HepG2 (cell line): ENCODE data around the gene RNASE11. TPM values are rescaled to one million over a fixed set of nuclear protein-coding genes. Genes with fewer than 3 reads are reported as not detected.

Source experiments
- ARNTL ChIP-seq: sonication (generic); formaldehyde crosslinking; IDR thresholded peaks from 2 replicates; pipeline ENCODE4 v1.4.0; 2020; ENCODE audit warnings: mild to moderate bottlenecking, missing genetic modification reagents
- KDM3A ChIP-seq: IDR thresholded peaks from 2 replicates; pipeline ENCODE4 v1.6.1; 2018; ENCODE audit warnings: low read depth, missing compliant biosample characterization
- NFYC ChIP-seq: IDR thresholded peaks from 2 replicates; pipeline ENCODE4 v1.6.1; 2016; ENCODE audit warnings: missing genetic modification reagents, missing compliant biosample characterization
- NR1H2 ChIP-seq: sonication (generic); formaldehyde crosslinking; IDR thresholded peaks from 2 replicates; pipeline ENCODE4 v1.8.1; 2022; ENCODE audit warnings: low read depth, missing genetic modification reagents, borderline replicate concordance
- ZBTB38 ChIP-seq: sonication (generic); formaldehyde crosslinking; IDR thresholded peaks from 2 replicates; pipeline ENCODE4 v1.5.1; 2020; ENCODE audit warnings: mild to moderate bottlenecking, missing genetic modification reagents
- ZFP82 ChIP-seq: sonication (generic); formaldehyde crosslinking; IDR thresholded peaks from 2 replicates; pipeline ENCODE4 v1.5.1; 2020; ENCODE audit warnings: mild to moderate bottlenecking, missing genetic modification reagents, borderline replicate concordance
- ZNF142 ChIP-seq: sonication (generic); formaldehyde crosslinking; IDR thresholded peaks from 2 replicates; pipeline ENCODE4 v1.4.0; 2020; ENCODE audit warnings: missing genetic modification reagents
- ZNF256 ChIP-seq: sonication (generic); formaldehyde crosslinking; conservative IDR thresholded peaks from 2 replicates; pipeline ENCODE4 v1.4.0; 2020; ENCODE audit warnings: missing genetic modification reagents
- ZNF550 ChIP-seq: sonication (generic); formaldehyde crosslinking; IDR thresholded peaks from 2 replicates; pipeline ENCODE4 v1.4.0; 2020; ENCODE audit warnings: mild to moderate bottlenecking, missing genetic modification reagents, borderline replicate concordance
- ZNF567 ChIP-seq: sonication (generic); formaldehyde crosslinking; IDR thresholded peaks from 2 replicates; pipeline ENCODE4 v1.8.1; 2023; ENCODE audit warnings: mild to moderate bottlenecking, missing genetic modification reagents, borderline replicate concordance
- ZNF772 ChIP-seq: sonication (generic); formaldehyde crosslinking; IDR thresholded peaks from 2 replicates; pipeline ENCODE4 v1.5.0; 2020; ENCODE audit warnings: mild to moderate bottlenecking, missing genetic modification reagents
- polyA plus RNA-seq, 8 experiments: library from polyadenylated mRNA; depleted of rRNA in 3 of 8; stranded (reverse) in 7 of 8; unstranded in 1 of 8; fragments of >200 nt; fragmentation: Illumina TruSeq in 4 of 8; extraction: Trizol in 4 of 8; gene quantifications; 2 replicates each; pipeline versions ENCODE4 v1.2.1 to v1.2.3, GENCODE V29; 2011 to 2016; ENCODE audit warnings: low read depth in 4 of 8, missing spikeins in 1 of 8, mixed read lengths in 1 of 8; ENCODE audit not compliant: insufficient read depth in 1 of 8
- total RNA-seq, 5 experiments: library from RNA; depleted of rRNA; stranded (reverse); fragments of >200 nt; fragmentation: Illumina TruSeq; extraction: Trizol; gene quantifications; 2 replicates each; pipeline ENCODE4 v1.2.3, GENCODE V29; 2016; ENCODE audit warnings: low read depth in 1 of 5
- TF ChIP-seq, protein P1 (sequence below): sonication (generic); formaldehyde crosslinking; IDR thresholded peaks from 2 replicates; pipeline ENCODE4 v1.4.0; 2020; ENCODE audit warnings: low read depth, mild to moderate bottlenecking, missing genetic modification reagents
- TF ChIP-seq, protein P2 (sequence below): IDR thresholded peaks from 2 replicates; pipeline ENCODE4 v1.6.1; 2016; ENCODE audit warnings: missing compliant biosample characterization, missing genetic modification reagents, borderline replicate concordance
- TF ChIP-seq, protein P3 (sequence below): sonication (generic); formaldehyde crosslinking; IDR thresholded peaks from 2 replicates; pipeline ENCODE4 v1.4.0; 2020; ENCODE audit warnings: mild to moderate bottlenecking, missing genetic modification reagents
- TF ChIP-seq, protein P4 (sequence below): IDR thresholded peaks from 2 replicates; pipeline ENCODE4 v1.6.1; 2018; ENCODE audit warnings: missing genetic modification reagents, mild to moderate bottlenecking, missing compliant biosample characterization
- TF ChIP-seq, protein P5 (sequence below): sonication (generic); formaldehyde crosslinking; IDR thresholded peaks from 2 replicates; pipeline ENCODE4 v1.5.0; 2020; ENCODE audit warnings: missing genetic modification reagents

The RNASE11 gene
- total and polyA plus RNA-seq, 2 of the 13 experiments (the other 11 are each of a cell fraction or from before 2014, with no cell fraction given), result not detected

DNA sequence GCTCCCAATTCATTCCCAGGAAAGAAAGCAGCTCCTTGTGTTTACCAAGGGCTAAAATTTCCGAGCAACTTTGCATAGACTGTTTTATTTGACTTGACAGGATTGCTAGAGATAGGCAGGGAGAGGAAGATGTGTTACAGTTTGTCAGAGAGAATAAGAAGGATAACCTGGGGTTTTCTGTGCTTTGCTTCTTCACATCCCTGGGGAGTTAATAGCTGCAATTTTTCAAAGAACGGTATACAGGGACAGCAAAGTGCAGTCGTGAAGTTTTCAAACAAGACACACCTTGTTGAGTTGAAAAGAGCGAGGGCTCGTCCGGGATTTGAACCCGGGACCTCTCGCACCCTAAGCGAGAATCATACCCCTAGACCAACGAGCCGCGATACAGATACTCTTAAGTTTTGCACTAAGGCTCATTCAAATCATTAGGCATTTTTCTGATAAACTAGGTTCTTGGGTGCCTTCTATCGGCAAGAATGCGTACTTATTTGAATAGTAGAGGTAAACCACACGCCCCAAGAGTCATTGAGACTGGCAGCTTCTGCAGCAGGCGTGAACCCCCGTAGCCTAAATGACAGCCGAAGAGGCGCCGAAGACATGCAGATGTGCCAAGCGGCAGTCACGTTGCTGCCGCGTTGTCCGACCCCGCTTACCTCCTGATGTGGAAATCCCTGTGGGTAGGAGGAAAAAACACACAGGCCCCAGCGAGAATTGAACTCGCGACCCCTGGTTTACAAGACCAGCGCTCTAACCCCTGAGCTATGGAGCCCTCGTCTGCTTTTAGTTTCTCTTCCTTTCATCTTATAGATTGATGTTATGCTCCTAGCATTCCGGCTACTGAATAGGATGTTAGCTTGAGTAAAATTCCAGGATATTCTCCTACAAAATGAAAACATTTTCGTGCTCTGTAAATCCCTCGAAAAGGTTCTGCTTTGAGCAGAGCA is 25.6 kb upstream of the RNASE11 start (continued):
- TF ChIP-seq, protein P1, sequence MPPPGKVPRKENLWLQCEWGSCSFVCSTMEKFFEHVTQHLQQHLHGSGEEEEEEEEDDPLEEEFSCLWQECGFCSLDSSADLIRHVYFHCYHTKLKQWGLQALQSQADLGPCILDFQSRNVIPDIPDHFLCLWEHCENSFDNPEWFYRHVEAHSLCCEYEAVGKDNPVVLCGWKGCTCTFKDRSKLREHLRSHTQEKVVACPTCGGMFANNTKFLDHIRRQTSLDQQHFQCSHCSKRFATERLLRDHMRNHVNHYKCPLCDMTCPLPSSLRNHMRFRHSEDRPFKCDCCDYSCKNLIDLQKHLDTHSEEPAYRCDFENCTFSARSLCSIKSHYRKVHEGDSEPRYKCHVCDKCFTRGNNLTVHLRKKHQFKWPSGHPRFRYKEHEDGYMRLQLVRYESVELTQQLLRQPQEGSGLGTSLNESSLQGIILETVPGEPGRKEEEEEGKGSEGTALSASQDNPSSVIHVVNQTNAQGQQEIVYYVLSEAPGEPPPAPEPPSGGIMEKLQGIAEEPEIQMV (CRISPR knock-in tag), result no peak
- TF ChIP-seq NR1H2 (CRISPR knock-in tag) (no peak; the same call in 1 of the 2 replicates), ZNF772 (peak; percentile 86), ARNTL (peak; percentile 95), KDM3A (CRISPR knock-in tag) (peak; percentile 71; the same call in 1 of the 2 replicates), ZNF142 (CRISPR knock-in tag) (peak; percentile 83; the same call in 1 of the 2 replicates), ZNF550 (no peak), ZNF567 (CRISPR knock-in tag) (peak; percentile 27; the same call in 1 of the 2 replicates), ZFP82 (CRISPR knock-in tag) (peak; percentile 65; the same call in 1 of the 2 replicates), NFYC (CRISPR knock-in tag) (no peak; the same call in 1 of the 2 replicates), ZBTB38 (peak; percentile 70; the same call in 1 of the 2 replicates), ZNF256 (CRISPR knock-in tag) (0 out of 2 replicates have a peak, but pooled peaks have one; percentile 36)
- TF ChIP-seq, protein P2, sequence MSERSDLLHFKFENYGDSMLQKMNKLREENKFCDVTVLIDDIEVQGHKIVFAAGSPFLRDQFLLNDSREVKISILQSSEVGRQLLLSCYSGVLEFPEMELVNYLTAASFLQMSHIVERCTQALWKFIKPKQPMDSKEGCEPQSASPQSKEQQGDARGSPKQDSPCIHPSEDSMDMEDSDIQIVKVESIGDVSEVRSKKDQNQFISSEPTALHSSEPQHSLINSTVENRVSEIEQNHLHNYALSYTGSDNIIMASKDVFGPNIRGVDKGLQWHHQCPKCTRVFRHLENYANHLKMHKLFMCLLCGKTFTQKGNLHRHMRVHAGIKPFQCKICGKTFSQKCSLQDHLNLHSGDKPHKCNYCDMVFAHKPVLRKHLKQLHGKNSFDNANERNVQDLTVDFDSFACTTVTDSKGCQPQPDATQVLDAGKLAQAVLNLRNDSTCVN (CRISPR knock-in tag), result peak; percentile 50; the same call in 1 of the 2 replicates
- TF ChIP-seq, protein P3, sequence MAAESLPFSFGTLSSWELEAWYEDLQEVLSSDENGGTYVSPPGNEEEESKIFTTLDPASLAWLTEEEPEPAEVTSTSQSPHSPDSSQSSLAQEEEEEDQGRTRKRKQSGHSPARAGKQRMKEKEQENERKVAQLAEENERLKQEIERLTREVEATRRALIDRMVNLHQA (CRISPR knock-in tag), result no peak
- TF ChIP-seq, protein P4, sequence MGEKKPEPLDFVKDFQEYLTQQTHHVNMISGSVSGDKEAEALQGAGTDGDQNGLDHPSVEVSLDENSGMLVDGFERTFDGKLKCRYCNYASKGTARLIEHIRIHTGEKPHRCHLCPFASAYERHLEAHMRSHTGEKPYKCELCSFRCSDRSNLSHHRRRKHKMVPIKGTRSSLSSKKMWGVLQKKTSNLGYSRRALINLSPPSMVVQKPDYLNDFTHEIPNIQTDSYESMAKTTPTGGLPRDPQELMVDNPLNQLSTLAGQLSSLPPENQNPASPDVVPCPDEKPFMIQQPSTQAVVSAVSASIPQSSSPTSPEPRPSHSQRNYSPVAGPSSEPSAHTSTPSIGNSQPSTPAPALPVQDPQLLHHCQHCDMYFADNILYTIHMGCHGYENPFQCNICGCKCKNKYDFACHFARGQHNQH (CRISPR knock-in tag), result peak; percentile 83
- TF ChIP-seq, protein P5, sequence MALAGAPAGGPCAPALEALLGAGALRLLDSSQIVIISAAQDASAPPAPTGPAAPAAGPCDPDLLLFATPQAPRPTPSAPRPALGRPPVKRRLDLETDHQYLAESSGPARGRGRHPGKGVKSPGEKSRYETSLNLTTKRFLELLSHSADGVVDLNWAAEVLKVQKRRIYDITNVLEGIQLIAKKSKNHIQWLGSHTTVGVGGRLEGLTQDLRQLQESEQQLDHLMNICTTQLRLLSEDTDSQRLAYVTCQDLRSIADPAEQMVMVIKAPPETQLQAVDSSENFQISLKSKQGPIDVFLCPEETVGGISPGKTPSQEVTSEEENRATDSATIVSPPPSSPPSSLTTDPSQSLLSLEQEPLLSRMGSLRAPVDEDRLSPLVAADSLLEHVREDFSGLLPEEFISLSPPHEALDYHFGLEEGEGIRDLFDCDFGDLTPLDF (CRISPR knock-in tag), result no peak; the same call in 1 of the 2 replicates
